H4 (cell line): Measurements from ENCODE around the gene HSPB9. TPM values are rescaled to one million over a fixed set of nuclear protein-coding genes. Genes with fewer than 3 reads are reported as not detected.
A peak's percentile ranks its signal among the peaks of the same experiment; 100 is the strongest.
"Not testable (repeated sequence)": the region's sequence is repeated elsewhere in the genome, so short reads cannot be mapped to it uniquely, and the experiment has no call there.

Source experiments
- DNase-seq: peaks from one replicate; pipeline ENCODE4 v3.0.0-alpha.2; 2015; ENCODE audit warnings: low spot score
- total RNA-seq: library from RNA; depleted of rRNA; stranded (reverse); fragments of >200 nt; shearing (Covaris generic); gene quantifications from 2 replicates; pipeline ENCODE4 v1.2.3, GENCODE V29; 2014

HSPB9 gene
- total RNA-seq, 1 experiment from 2014 or later, result not detected

GRCh38 chr17:42120161-42120769, 2.3 kb upstream of the HSPB9 start:
- DNase-seq, result no peak

GRCh38 chr17:42120770-42121769, 1.5 kb upstream of the HSPB9 start, which contains the start of gene KAT2A:
KAT2A (minus strand) TSS chr17:42121367; CDS start chr17:42121304, 63 bp downstream.
- peak; percentile 70 for DNase-seq

- DNase-seq, result no peak
Observed at GRCh38 chr17:42124256-42124655, 1.7 kb downstream of the HSPB9 start.

- no peak for DNase-seq
Observed at GRCh38 chr17:42125565-42125964, 3.0 kb downstream of the HSPB9 start.

GRCh38 chr17:42126836-42127235, 4.2 kb downstream of the HSPB9 start:
- no peak for DNase-seq

GRCh38 chr17:42127414-42127813, 4.8 kb downstream of the HSPB9 start:
- DNase-seq, result no peak

GRCh38 chr17:42129109-42129837, 6.7 kb downstream of the HSPB9 start:
- DNase-seq, result no peak

- DNase-seq, result no peak
Observed at GRCh38 chr17:42130310-42130936, 7.8 kb downstream of the HSPB9 start.

- DNase-seq, result no peak
Observed at GRCh38 chr17:42131232-42131631, 8.6 kb downstream of the HSPB9 start.

- DNase-seq, result no peak
Observed at GRCh38 chr17:42131981-42132432, 9.4 kb downstream of the HSPB9 start.

GRCh38 chr17:42132941-42133340, 10.3 kb downstream of the HSPB9 start:
- peak; percentile 94 for DNase-seq

GRCh38 chr17:42133461-42134041, 10.9 kb downstream of the HSPB9 start:
- no peak for DNase-seq

- DNase-seq, result no peak
Observed at GRCh38 chr17:42135151-42135550, 12.5 kb downstream of the HSPB9 start.

- DNase-seq, result peak; percentile 58
Observed at GRCh38 chr17:42135664-42136653, 13.4 kb downstream of the HSPB9 start.

- DNase-seq, result no peak
Observed at GRCh38 chr17:42136654-42137051, 14.0 kb downstream of the HSPB9 start.

GRCh38 chr17:42138749-42139492, 16.3 kb downstream of the HSPB9 start:
- DNase-seq, result no peak

GRCh38 chr17:42140690-42141089, 18.1 kb downstream of the HSPB9 start:
- DNase-seq, result not testable (repeated sequence)

GRCh38 chr17:42141382-42141781, 18.8 kb downstream of the HSPB9 start:
- DNase-seq, result no peak

GRCh38 chr17:42142371-42142896, 19.8 kb downstream of the HSPB9 start:
- DNase-seq, result no peak
